ENCODE measurements around the gene HLF.

DNA sequence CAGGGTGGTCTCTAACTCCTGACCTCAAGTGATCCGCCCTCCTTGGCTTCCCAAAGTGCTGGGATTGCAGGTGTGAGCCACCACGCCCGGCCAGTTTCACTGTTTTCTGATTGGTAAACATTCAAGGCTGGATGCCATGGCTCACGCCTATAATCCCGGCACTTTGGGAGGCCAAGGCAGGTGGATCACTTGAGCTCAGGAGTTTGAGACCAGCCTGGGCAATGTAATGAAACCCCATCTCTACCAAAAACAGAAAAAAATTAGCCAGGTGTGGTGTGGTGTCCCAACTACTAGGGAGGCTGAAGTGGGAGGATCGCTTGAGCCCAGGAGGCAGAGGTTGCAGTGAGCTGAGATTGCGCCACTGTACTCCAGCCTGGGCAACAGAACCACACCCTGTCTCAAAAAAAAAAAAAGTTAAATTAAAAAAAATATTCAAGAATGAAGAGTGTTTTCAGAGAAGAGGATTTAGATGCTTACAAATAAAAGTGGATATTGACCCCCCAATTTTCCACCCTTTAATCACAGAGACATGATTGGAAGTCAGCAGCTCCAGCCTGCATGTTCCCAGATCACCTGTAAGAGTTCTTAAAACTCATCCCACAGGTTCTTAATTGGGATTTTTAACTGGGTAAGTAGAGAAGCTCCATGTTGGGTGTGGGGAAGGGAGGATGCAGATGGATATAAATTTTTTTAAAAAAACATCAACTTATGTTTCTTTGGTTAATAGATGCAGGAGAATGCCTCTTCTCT, 23.8 kb downstream of the HLF start:
- TF ChIP-seq, protein P1, sequence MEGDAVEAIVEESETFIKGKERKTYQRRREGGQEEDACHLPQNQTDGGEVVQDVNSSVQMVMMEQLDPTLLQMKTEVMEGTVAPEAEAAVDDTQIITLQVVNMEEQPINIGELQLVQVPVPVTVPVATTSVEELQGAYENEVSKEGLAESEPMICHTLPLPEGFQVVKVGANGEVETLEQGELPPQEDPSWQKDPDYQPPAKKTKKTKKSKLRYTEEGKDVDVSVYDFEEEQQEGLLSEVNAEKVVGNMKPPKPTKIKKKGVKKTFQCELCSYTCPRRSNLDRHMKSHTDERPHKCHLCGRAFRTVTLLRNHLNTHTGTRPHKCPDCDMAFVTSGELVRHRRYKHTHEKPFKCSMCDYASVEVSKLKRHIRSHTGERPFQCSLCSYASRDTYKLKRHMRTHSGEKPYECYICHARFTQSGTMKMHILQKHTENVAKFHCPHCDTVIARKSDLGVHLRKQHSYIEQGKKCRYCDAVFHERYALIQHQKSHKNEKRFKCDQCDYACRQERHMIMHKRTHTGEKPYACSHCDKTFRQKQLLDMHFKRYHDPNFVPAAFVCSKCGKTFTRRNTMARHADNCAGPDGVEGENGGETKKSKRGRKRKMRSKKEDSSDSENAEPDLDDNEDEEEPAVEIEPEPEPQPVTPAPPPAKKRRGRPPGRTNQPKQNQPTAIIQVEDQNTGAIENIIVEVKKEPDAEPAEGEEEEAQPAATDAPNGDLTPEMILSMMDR (conservative IDR thresholded peaks at IDR 0.05; ENCODE audit: low read depth, low read length), result no peak
- no peak for TF ChIP-seq EZH2 (IDR thresholded peaks at IDR 0.05; ENCODE audit: borderline replicate concordance, low read depth, low read length, poor library complexity, severe bottlenecking)

Measured in A673 (cell line).